Gastroesophageal sphincter (tissue), 4 donors: Measurements from ENCODE around the gene PPP3CA. TPM values are rescaled to one million over a fixed set of nuclear protein-coding genes. Genes with fewer than 3 reads are reported as not detected.
"Not testable (repeated sequence)": the region's sequence is repeated elsewhere in the genome, so short reads cannot be mapped to it uniquely, and the experiment has no call there.

ENCODE experiments used
- ATAC-seq: fragments of 150-250 bp; one replicate; pipeline ENCODE4 v1.9.1; 2016; ENCODE audit warnings: mild to moderate bottlenecking, moderate library complexity
- H3K27ac ChIP-seq, 4 donors: fragments of 200-600 bp; sonication (generic) in 3 of 4; 1 replicate in 3 of 4; 2 replicates in 1 of 4; pipeline ENCODE4 v1.5.1; 2016 to 2019
- H3K27me3 ChIP-seq: fragments of 200-600 bp; sonication (generic); one replicate; pipeline ENCODE4 v1.5.1; 2019
- H3K36me3 ChIP-seq, 2 donors: fragments of 200-600 bp; sonication (generic); one replicate each; pipeline ENCODE4 v1.5.1; 2019; ENCODE audit warnings: control low read depth in 1 of 2
- H3K4me1 ChIP-seq, 3 donors: fragments of 200-600 bp; sonication (generic); 1 replicate in 2 of 3; 2 replicates in 1 of 3; pipeline ENCODE4 v1.5.1; 2016 to 2019; ENCODE audit warnings: control low read depth in 2 of 3
- H3K4me3 ChIP-seq, 2 donors: fragments of 200-600 bp; sonication (generic); one replicate each; pipeline ENCODE4 v1.5.1; 2019; ENCODE audit warnings: mild to moderate bottlenecking in 1 of 2, moderate library complexity in 1 of 2
- H3K9me3 ChIP-seq, 3 donors: fragments of 200-600 bp; sonication (generic); one replicate each; pipeline ENCODE4 v1.5.1; 2017 to 2019; ENCODE audit warnings: control low read depth in 2 of 3
- CTCF ChIP-seq, 4 experiments: fragments of 200-600 bp in 2 of 4; fragments of 450-650 bp in 2 of 4; sonication (generic) in 1 of 4; IDR thresholded peaks; one replicate each; pipeline ENCODE4 v1.5.1; 2017 to 2019; ENCODE audit warnings: antibody characterized with exemption in 4 of 4, mild to moderate bottlenecking in 2 of 4, moderate library complexity in 2 of 4
- EP300 ChIP-seq: sonication (generic); formaldehyde crosslinking; IDR thresholded peaks from one replicate; pipeline ENCODE4 v1.6.1; 2017; ENCODE audit warnings: antibody characterized with exemption, mild to moderate bottlenecking
- POLR2A ChIP-seq, 2 donors: fragments of 450-650 bp; IDR thresholded peaks; one replicate each; pipeline ENCODE4 v1.6.1; 2017; ENCODE audit warnings: antibody characterized with exemption in 2 of 2, mild to moderate bottlenecking in 2 of 2, moderate library complexity in 1 of 2
- POLR2AphosphoS5 ChIP-seq: sonication (generic); formaldehyde crosslinking; IDR thresholded peaks from one replicate; pipeline ENCODE4 v1.6.1; 2017; ENCODE audit warnings: antibody characterized with exemption
- WGBS, 2 donors: methylation state at CpG; one replicate each; pipeline ENCODE4 v1.1.5; 2018; ENCODE audit warnings: low coverage in 1 of 2; 5-methylcytosine and 5-hydroxymethylcytosine counted together
- total RNA-seq, 4 donors: library from RNA; depleted of rRNA; stranded (reverse); fragments of >200 nt; gene quantifications; one replicate each; pipeline ENCODE4 v1.1.0, GENCODE V29; 2016

Gene PPP3CA
- total RNA-seq, 4 donors from 2014 or later, result 21.1 to 29.2 (median 24.8) TPM

GRCh38 chr4:101102114-101102742 is 245.1 kb downstream of the PPP3CA start:
- no peak overlapping the region for H3K4me3 ChIP-seq
- no peak overlapping the region for H3K27ac ChIP-seq
- H3K27me3 ChIP-seq, result no peaks in the 10 kb centered on the region
- no peaks in the 10 kb centered on the region for H3K36me3 ChIP-seq
- peaks cover 0 to 27% (median 12%) of the 10 kb centered on the region in 3 donors for H3K4me1 ChIP-seq
- no peaks in the 10 kb centered on the region for H3K9me3 ChIP-seq
- TF ChIP-seq POLR2A (IDR thresholded peaks at IDR 0.05) (no peak), CTCF (IDR thresholded peaks at IDR 0.05) (no peak), POLR2AphosphoS5 (no peak), EP300 (no peak)
- no peak for ATAC-seq
- 0% methylated on average over 1 of the region's 1 CpG for WGBS, 2 donors

- Histone ChIP-seq H3K4me3 (no peak overlapping the region), H3K9me3 (no peaks in the 10 kb centered on the region), H3K27ac (no peak overlapping the region), H3K36me3 (no peaks in the 10 kb centered on the region), H3K4me1 (peaks cover 0 to 27% (median 12%) of the 10 kb centered on the region in 3 donors), H3K27me3 (no peaks in the 10 kb centered on the region)
- no peak for ATAC-seq
- WGBS, 2 donors, result 100% methylated on average over 4 of the region's 4 CpGs
- TF ChIP-seq EP300, result no peak
Measured at GRCh38 chr4:101101072-101101471, 246.3 kb downstream of the PPP3CA start.

DNA sequence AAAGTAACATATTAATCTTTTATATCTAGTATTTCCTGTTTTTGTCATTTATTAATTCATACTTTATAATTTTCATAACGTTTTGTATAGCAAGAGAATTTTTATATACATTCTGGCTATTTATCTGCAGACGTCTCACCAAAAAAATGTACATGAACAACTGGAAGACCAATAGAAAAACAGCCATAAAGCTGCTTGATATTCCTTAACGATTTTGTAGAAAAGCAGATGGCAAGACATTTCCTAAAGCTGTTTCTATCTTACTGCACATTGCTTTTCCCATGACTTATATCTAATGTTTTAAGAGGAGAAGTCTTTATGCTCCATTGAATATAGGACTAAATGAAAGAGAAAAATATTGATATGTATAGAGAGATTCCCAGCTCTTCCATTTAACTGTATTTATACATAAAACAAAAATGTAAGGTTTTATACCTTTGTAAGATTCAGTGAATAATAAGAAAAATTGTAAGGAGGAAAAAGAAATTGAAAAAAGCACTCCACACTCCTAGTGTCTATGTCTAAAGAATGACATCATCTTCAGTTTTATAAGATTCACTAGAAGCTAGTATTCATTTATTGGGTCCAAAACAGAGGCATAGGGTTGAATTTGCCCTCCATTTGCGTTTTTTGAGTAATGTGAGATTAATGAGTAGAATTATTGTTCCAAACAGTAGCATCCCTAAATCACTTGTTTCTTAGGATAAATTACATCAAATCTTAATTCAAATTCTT is 248.5 kb downstream of the PPP3CA start:
- ATAC-seq, result no peak
- H3K9me3 ChIP-seq, result no peaks in the 10 kb centered on the region

GRCh38 chr4:101092609-101093008 is 254.7 kb downstream of the PPP3CA start:
- H3K4me3 ChIP-seq, H3K4me1 ChIP-seq, H3K9me3 ChIP-seq, ATAC-seq, H3K27ac ChIP-seq, H3K27me3 ChIP-seq: not testable (repeated sequence)
- peaks cover 0 to 12% of the 10 kb centered on the region in 2 donors for H3K36me3 ChIP-seq

More for the DNA sequence above, 248.5 kb downstream of the PPP3CA start:
- H3K27ac ChIP-seq, result no peak overlapping the region
- WGBS, 2 donors, result 69 to 72% methylated on average over 4 of the region's 4 CpGs
- no peak overlapping the region for H3K4me3 ChIP-seq
- H3K36me3 ChIP-seq, result no peaks in the 10 kb centered on the region
- H3K4me1 ChIP-seq, result peaks cover 0 to 18% (median 8%) of the 10 kb centered on the region in 3 donors
- TF ChIP-seq POLR2AphosphoS5 (no peak), EP300 (no peak), POLR2A (IDR thresholded peaks at IDR 0.05) (no peak), CTCF (IDR thresholded peaks at IDR 0.05) (no peak)
- H3K27me3 ChIP-seq, result no peaks in the 10 kb centered on the region

GRCh38 chr4:101089168-101089567 is 258.2 kb downstream of the PPP3CA start:
- ATAC-seq, result no peak
- H3K36me3 ChIP-seq, result peaks cover 0 to 12% of the 10 kb centered on the region in 2 donors
- no peak overlapping the region for H3K4me3 ChIP-seq
- H3K27ac ChIP-seq, result no peak overlapping the region
- WGBS, 2 donors, result 82 to 93% methylated on average over 2 of the region's 2 CpGs
- no peaks in the 10 kb centered on the region for H3K9me3 ChIP-seq
- TF ChIP-seq POLR2AphosphoS5, result no peak
- TF ChIP-seq POLR2A (IDR thresholded peaks at IDR 0.05), result no peak
- no peak for TF ChIP-seq EP300
- TF ChIP-seq CTCF (IDR thresholded peaks at IDR 0.05), result no peak
- H3K27me3 ChIP-seq, result no peaks in the 10 kb centered on the region
- no peaks in the 10 kb centered on the region for H3K4me1 ChIP-seq
